ENCODE results near the gene SUSD6. TPM values are rescaled to one million over a fixed set of nuclear protein-coding genes. Genes with fewer than 3 reads are reported as not detected.
A peak's percentile ranks its signal among the peaks of the same experiment; 100 is the strongest.
"Not testable (repeated sequence)": the region's sequence is repeated elsewhere in the genome, so short reads cannot be mapped to it uniquely, and the experiment has no call there.

Gene SUSD6
- polyA plus RNA-seq, 4 donors = 14.3 to 46.2 (median 16.7) TPM

GRCh38 chr14:69643430-69644200 is 32.2 kb downstream of the SUSD6 start:
- 25 to 51% (median 45%) methylated on average over 5 of the region's 5 CpGs for WGBS, 3 donors
- no peaks in the 10 kb centered on the region for H3K36me3 ChIP-seq (ENCODE audit: control insufficient read depth in 3 of 3, insufficient read depth in 2 of 3, low read depth in 1 of 3, low read length in 3 of 3)
- no peak overlapping the region for H3K4me3 ChIP-seq (ENCODE audit: low read depth in 1 of 3, low read length in 3 of 3)
- FAIRE-seq (no peak), DNase-seq (peak; percentile 89 to 95)
- H3K27me3 ChIP-seq (ENCODE audit: control insufficient read depth in 3 of 3, insufficient read depth in 3 of 3, low read length in 3 of 3) = no peaks in the 10 kb centered on the region
- H3K4me1 ChIP-seq (ENCODE audit: control insufficient read depth in 3 of 3, insufficient read depth in 2 of 3, low read depth in 1 of 3, low read length in 2 of 3) = peaks cover 20 to 48% (median 47%) of the 10 kb centered on the region in 3 donors
- H3K27ac ChIP-seq (ENCODE audit: low read depth in 1 of 3, low read length in 2 of 3) = peak overlapping the region; percentile 73 to 91 (median 91)
- peaks cover 0 to 17% of the 10 kb centered on the region in 2 donors for H3K9me3 ChIP-seq (ENCODE audit: control insufficient read depth in 2 of 2, insufficient read depth in 1 of 2, low read depth in 1 of 2, low read length in 1 of 2)

- DNase-seq (peak in 1 of 2 donors; percentile 44), FAIRE-seq (no peak)
- WGBS, 3 donors = 43 to 79% (median 54%) methylated on average over 1 of the region's 1 CpG
- no peaks in the 10 kb centered on the region for H3K36me3 ChIP-seq (ENCODE audit: control insufficient read depth in 3 of 3, insufficient read depth in 2 of 3, low read depth in 1 of 3, low read length in 3 of 3)
- peaks cover 0 to 17% of the 10 kb centered on the region in 2 donors for H3K9me3 ChIP-seq (ENCODE audit: control insufficient read depth in 2 of 2, insufficient read depth in 1 of 2, low read depth in 1 of 2, low read length in 1 of 2)
- H3K4me3 ChIP-seq (ENCODE audit: low read depth in 1 of 3, low read length in 3 of 3) = no peak overlapping the region
- peaks cover 19 to 52% (median 47%) of the 10 kb centered on the region in 3 donors for H3K4me1 ChIP-seq (ENCODE audit: control insufficient read depth in 3 of 3, insufficient read depth in 2 of 3, low read depth in 1 of 3, low read length in 2 of 3)
- peak overlapping the region in 2 of 3 donors; percentile 76 to 91 for H3K27ac ChIP-seq (ENCODE audit: low read depth in 1 of 3, low read length in 2 of 3)
- no peaks in the 10 kb centered on the region for H3K27me3 ChIP-seq (ENCODE audit: control insufficient read depth in 3 of 3, insufficient read depth in 3 of 3, low read length in 3 of 3)
These were observed 33.4 kb downstream of the SUSD6 start for GRCh38 chr14:69644814-69645213.

- DNase-seq (no peak), FAIRE-seq (no peak)
- Histone ChIP-seq H3K4me3 (ENCODE audit: low read depth in 1 of 3, low read length in 3 of 3) (no peak overlapping the region), H3K9me3 (ENCODE audit: control insufficient read depth in 2 of 2, insufficient read depth in 1 of 2, low read depth in 1 of 2, low read length in 1 of 2) (peaks cover 0 to 7% of the 10 kb centered on the region in 2 donors), H3K4me1 (ENCODE audit: control insufficient read depth in 3 of 3, insufficient read depth in 2 of 3, low read depth in 1 of 3, low read length in 2 of 3) (peaks cover 27 to 68% (median 68%) of the 10 kb centered on the region in 3 donors), H3K36me3 (ENCODE audit: control insufficient read depth in 3 of 3, insufficient read depth in 2 of 3, low read depth in 1 of 3, low read length in 3 of 3) (no peaks in the 10 kb centered on the region), H3K27ac (ENCODE audit: low read depth in 1 of 3, low read length in 2 of 3) (peak overlapping the region; percentile 7 to 86 (median 50)), H3K27me3 (ENCODE audit: control insufficient read depth in 3 of 3, insufficient read depth in 3 of 3, low read length in 3 of 3) (no peaks in the 10 kb centered on the region)
- WGBS, 3 donors = 63 to 68% (median 68%) methylated on average over 2 of the region's 2 CpGs
These were observed 35.8 kb downstream of the SUSD6 start for GRCh38 chr14:69647213-69647612.

- peak overlapping the region; percentile 7 to 86 (median 45) for H3K27ac ChIP-seq (ENCODE audit: low read depth in 1 of 3, low read length in 2 of 3)
- H3K4me1 ChIP-seq (ENCODE audit: control insufficient read depth in 3 of 3, insufficient read depth in 2 of 3, low read depth in 1 of 3, low read length in 2 of 3) = peaks cover 26 to 72% (median 72%) of the 10 kb centered on the region in 3 donors
- not testable (repeated sequence) for H3K36me3 ChIP-seq (ENCODE audit: control insufficient read depth in 3 of 3, insufficient read depth in 2 of 3, low read depth in 1 of 3, low read length in 3 of 3); H3K4me3 ChIP-seq (ENCODE audit: low read depth in 1 of 3, low read length in 3 of 3); H3K9me3 ChIP-seq (ENCODE audit: control insufficient read depth in 2 of 2, insufficient read depth in 1 of 2, low read depth in 1 of 2, low read length in 1 of 2); H3K27me3 ChIP-seq (ENCODE audit: control insufficient read depth in 3 of 3, insufficient read depth in 3 of 3, low read length in 3 of 3); DNase-seq; FAIRE-seq
- 81 to 86% (median 81%) methylated on average over 11 of the region's 11 CpGs for WGBS, 3 donors
These were observed 36.2 kb downstream of the SUSD6 start for GRCh38 chr14:69647642-69648041.

GRCh38 chr14:69648480-69649451 is 37.4 kb downstream of the SUSD6 start:
- 14 to 22% (median 20%) methylated on average over 6 of the region's 6 CpGs for WGBS, 3 donors

GRCh38 chr14:69650948-69651369 is 39.6 kb downstream of the SUSD6 start:
- FAIRE-seq = no peak
- H3K36me3 ChIP-seq (ENCODE audit: control insufficient read depth in 3 of 3, insufficient read depth in 2 of 3, low read depth in 1 of 3, low read length in 3 of 3) = no peaks in the 10 kb centered on the region
- H3K4me1 ChIP-seq (ENCODE audit: control insufficient read depth in 3 of 3, insufficient read depth in 2 of 3, low read depth in 1 of 3, low read length in 2 of 3) = peaks cover 28 to 77% (median 65%) of the 10 kb centered on the region in 3 donors
- H3K27ac ChIP-seq (ENCODE audit: low read depth in 1 of 3, low read length in 2 of 3) = peak overlapping the region; percentile 81 to 95 (median 86)
- H3K27me3 ChIP-seq (ENCODE audit: control insufficient read depth in 3 of 3, insufficient read depth in 3 of 3, low read length in 3 of 3) = no peaks in the 10 kb centered on the region
- no peaks in the 10 kb centered on the region for H3K9me3 ChIP-seq (ENCODE audit: control insufficient read depth in 2 of 2, insufficient read depth in 1 of 2, low read depth in 1 of 2, low read length in 1 of 2)
- 52 to 63% (median 57%) methylated on average over 3 of the region's 3 CpGs for whole genome bisulfite sequencing, 3 donors
- no peak overlapping the region for H3K4me3 ChIP-seq (ENCODE audit: low read depth in 1 of 3, low read length in 3 of 3)
- DNase-seq = peak in 1 of 2 donors; percentile 43

More at GRCh38 chr14:69648480-69649451, 37.4 kb downstream of the SUSD6 start:
- Histone ChIP-seq H3K27me3 (ENCODE audit: control insufficient read depth in 3 of 3, insufficient read depth in 3 of 3, low read length in 3 of 3) (no peaks in the 10 kb centered on the region), H3K9me3 (ENCODE audit: control insufficient read depth in 2 of 2, insufficient read depth in 1 of 2, low read depth in 1 of 2, low read length in 1 of 2) (no peaks in the 10 kb centered on the region), H3K36me3 (ENCODE audit: control insufficient read depth in 3 of 3, insufficient read depth in 2 of 3, low read depth in 1 of 3, low read length in 3 of 3) (no peaks in the 10 kb centered on the region), H3K4me3 (ENCODE audit: low read depth in 1 of 3, low read length in 3 of 3) (no peak overlapping the region), H3K27ac (ENCODE audit: low read depth in 1 of 3, low read length in 2 of 3) (peak overlapping the region; percentile 77 to 89 (median 86)), H3K4me1 (ENCODE audit: control insufficient read depth in 3 of 3, insufficient read depth in 2 of 3, low read depth in 1 of 3, low read length in 2 of 3) (peaks cover 31 to 72% (median 69%) of the 10 kb centered on the region in 3 donors)
- FAIRE-seq (no peak), DNase-seq (peak; percentile 92 to 96)

- Histone ChIP-seq H3K4me1 (ENCODE audit: control insufficient read depth in 3 of 3, insufficient read depth in 2 of 3, low read depth in 1 of 3, low read length in 2 of 3) (peaks cover 26 to 78% (median 65%) of the 10 kb centered on the region in 3 donors), H3K36me3 (ENCODE audit: control insufficient read depth in 3 of 3, insufficient read depth in 2 of 3, low read depth in 1 of 3, low read length in 3 of 3) (no peaks in the 10 kb centered on the region), H3K27me3 (ENCODE audit: control insufficient read depth in 3 of 3, insufficient read depth in 3 of 3, low read length in 3 of 3) (no peaks in the 10 kb centered on the region), H3K9me3 (ENCODE audit: control insufficient read depth in 2 of 2, insufficient read depth in 1 of 2, low read depth in 1 of 2, low read length in 1 of 2) (no peaks in the 10 kb centered on the region), H3K27ac (ENCODE audit: low read depth in 1 of 3, low read length in 2 of 3) (peak overlapping the region; percentile 86 to 95 (median 95)), H3K4me3 (ENCODE audit: low read depth in 1 of 3, low read length in 3 of 3) (no peak overlapping the region)
- peak; percentile 88 to 98 for DNase-seq
- FAIRE-seq = no peak
- WGBS, 3 donors = 4 to 53% (median 36%) methylated on average over 1 of the region's 1 CpG
These were observed 40.3 kb downstream of the SUSD6 start for GRCh38 chr14:69651664-69652063.
